GM12864 (cell line): ENCODE results near the gene STEAP3.

Experiments
- DNase-seq: peaks from one replicate; pipeline ENCODE4 v3.0.0-alpha.2; 2011; ENCODE audit warnings: low read depth
- H3K4me3 ChIP-seq: 2 replicates; pipeline ENCODE4 v1.5.1; 2011; ENCODE audit warnings: mild to moderate bottlenecking, low read depth, low read length, control low read depth
- TF ChIP-seq, protein P1 (sequence below): IDR thresholded peaks from 2 replicates; pipeline ENCODE4 v1.5.1; 2011; ENCODE audit warnings: low read depth, mild to moderate bottlenecking, moderate library complexity, low read length, control low read depth, inconsistent platforms; ENCODE audit errors: missing control alignments

STEAP3 gene

GRCh38 chr2:119253760-119254600 is 30.3 kb downstream of the STEAP3 start:
- TF ChIP-seq, protein P1, sequence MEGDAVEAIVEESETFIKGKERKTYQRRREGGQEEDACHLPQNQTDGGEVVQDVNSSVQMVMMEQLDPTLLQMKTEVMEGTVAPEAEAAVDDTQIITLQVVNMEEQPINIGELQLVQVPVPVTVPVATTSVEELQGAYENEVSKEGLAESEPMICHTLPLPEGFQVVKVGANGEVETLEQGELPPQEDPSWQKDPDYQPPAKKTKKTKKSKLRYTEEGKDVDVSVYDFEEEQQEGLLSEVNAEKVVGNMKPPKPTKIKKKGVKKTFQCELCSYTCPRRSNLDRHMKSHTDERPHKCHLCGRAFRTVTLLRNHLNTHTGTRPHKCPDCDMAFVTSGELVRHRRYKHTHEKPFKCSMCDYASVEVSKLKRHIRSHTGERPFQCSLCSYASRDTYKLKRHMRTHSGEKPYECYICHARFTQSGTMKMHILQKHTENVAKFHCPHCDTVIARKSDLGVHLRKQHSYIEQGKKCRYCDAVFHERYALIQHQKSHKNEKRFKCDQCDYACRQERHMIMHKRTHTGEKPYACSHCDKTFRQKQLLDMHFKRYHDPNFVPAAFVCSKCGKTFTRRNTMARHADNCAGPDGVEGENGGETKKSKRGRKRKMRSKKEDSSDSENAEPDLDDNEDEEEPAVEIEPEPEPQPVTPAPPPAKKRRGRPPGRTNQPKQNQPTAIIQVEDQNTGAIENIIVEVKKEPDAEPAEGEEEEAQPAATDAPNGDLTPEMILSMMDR, result no peak
- no peak overlapping the region for H3K4me3 ChIP-seq
- DNase-seq, result no peak

- DNase-seq, result no peak
- TF ChIP-seq, protein P1, result no peak
- H3K4me3 ChIP-seq, result no peak overlapping the region
Observed at GRCh38 chr2:119254601-119255080, 31.0 kb downstream of the STEAP3 start.

- TF ChIP-seq, protein P1, result no peak
- no peak overlapping the region for H3K4me3 ChIP-seq
- no peak for DNase-seq
Observed at GRCh38 chr2:119255760-119256581, 32.3 kb downstream of the STEAP3 start.

- no peak overlapping the region for H3K4me3 ChIP-seq
- no peak for DNase-seq
- TF ChIP-seq, protein P1, result no peak
Observed at GRCh38 chr2:119256582-119256921, 32.9 kb downstream of the STEAP3 start.

- TF ChIP-seq, protein P1, result no peak
- H3K4me3 ChIP-seq, result no peak overlapping the region
- no peak for DNase-seq
Observed at GRCh38 chr2:119257198-119257597, 33.6 kb downstream of the STEAP3 start.

- no peak for DNase-seq
- TF ChIP-seq, protein P1, result no peak
Observed at GRCh38 chr2:119259296-119259860, 35.7 kb downstream of the STEAP3 start.

More at GRCh38 chr2:119259296-119259860, 35.7 kb downstream of the STEAP3 start:
- H3K4me3 ChIP-seq, result no peak overlapping the region
